ENCODE data around the gene SLC43A2. TPM values are rescaled to one million over a fixed set of nuclear protein-coding genes. Genes with fewer than 3 reads are reported as not detected.

SLC43A2 gene
- total and polyA plus RNA-seq, 2 of the 13 experiments (the other 11 are each of a cell fraction or from before 2014, with no cell fraction given) = 7.3 to 20.0 TPM

DNA sequence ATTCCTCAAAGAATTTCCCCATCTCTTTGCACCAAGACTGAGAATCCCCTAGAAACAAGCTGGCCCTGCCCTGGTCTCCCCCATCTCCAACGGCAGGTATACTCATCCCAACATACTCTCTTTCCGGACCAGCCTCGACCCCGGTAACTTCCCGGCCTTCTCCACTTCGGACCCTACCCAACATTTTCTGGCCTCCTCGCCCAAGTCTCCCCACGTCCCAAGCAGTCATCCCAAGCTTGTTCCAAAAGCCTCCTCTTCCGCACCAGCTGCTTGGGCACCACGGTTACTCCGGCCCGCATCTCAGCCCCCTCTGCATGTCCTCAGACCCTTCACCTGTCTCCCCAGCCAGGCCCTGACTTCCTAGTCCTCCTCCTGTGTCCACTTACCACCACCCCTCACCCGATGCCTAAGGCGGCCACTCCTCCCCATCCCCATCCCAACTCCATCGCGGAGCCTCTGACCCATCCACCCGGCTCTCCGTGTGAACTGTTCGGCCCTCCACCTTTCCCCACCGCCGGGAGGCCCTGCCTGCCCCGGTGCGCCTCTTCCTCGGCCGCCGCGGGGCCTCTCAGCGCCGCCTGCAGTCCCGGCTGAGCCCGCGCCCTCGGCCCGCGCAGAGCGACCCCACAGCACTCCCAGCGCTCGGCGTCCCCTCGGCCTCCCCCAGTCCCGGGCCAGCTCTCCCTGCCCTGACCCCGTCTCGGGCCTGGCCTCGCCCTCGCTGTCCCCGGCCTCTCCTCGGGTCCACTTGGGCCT lies 67.0 kb downstream of the SLC43A2 start (continued):
- TF ChIP-seq, protein P1, sequence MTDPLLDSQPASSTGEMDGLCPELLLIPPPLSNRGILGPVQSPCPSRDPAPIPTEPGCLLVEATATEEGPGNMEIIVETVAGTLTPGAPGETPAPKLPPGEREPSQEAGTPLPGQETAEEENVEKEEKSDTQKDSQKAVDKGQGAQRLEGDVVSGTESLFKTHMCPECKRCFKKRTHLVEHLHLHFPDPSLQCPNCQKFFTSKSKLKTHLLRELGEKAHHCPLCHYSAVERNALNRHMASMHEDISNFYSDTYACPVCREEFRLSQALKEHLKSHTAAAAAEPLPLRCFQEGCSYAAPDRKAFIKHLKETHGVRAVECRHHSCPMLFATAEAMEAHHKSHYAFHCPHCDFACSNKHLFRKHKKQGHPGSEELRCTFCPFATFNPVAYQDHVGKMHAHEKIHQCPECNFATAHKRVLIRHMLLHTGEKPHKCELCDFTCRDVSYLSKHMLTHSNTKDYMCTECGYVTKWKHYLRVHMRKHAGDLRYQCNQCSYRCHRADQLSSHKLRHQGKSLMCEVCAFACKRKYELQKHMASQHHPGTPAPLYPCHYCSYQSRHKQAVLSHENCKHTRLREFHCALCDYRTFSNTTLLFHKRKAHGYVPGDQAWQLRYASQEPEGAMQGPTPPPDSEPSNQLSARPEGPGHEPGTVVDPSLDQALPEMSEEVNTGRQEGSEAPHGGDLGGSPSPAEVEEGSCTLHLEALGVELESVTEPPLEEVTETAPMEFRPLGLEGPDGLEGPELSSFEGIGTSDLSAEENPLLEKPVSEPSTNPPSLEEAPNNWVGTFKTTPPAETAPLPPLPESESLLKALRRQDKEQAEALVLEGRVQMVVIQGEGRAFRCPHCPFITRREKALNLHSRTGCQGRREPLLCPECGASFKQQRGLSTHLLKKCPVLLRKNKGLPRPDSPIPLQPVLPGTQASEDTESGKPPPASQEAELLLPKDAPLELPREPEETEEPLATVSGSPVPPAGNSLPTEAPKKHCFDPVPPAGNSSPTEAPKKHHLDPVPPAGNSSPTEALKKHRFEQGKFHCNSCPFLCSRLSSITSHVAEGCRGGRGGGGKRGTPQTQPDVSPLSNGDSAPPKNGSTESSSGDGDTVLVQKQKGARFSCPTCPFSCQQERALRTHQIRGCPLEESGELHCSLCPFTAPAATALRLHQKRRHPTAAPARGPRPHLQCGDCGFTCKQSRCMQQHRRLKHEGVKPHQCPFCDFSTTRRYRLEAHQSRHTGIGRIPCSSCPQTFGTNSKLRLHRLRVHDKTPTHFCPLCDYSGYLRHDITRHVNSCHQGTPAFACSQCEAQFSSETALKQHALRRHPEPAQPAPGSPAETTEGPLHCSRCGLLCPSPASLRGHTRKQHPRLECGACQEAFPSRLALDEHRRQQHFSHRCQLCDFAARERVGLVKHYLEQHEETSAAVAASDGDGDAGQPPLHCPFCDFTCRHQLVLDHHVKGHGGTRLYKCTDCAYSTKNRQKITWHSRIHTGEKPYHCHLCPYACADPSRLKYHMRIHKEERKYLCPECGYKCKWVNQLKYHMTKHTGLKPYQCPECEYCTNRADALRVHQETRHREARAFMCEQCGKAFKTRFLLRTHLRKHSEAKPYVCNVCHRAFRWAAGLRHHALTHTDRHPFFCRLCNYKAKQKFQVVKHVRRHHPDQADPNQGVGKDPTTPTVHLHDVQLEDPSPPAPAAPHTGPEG (CRISPR knock-in tag; IDR thresholded peaks at IDR 0.05) = peak; percentile 61; the same call in 1 of the 2 replicates
- TF ChIP-seq ZBTB7B (CRISPR knock-in tag; IDR thresholded peaks at IDR 0.05) (peak; percentile 23; the same call in 1 of the 2 replicates), YEATS4 (CRISPR knock-in tag; IDR thresholded peaks at IDR 0.05; ENCODE audit: borderline replicate concordance) (no peak; the same call in 1 of the 2 replicates), PATZ1 (CRISPR knock-in tag; IDR thresholded peaks at IDR 0.05) (0 out of 2 replicates have a peak, but pooled peaks have one; percentile 4), ZBTB1 (CRISPR knock-in tag; IDR thresholded peaks at IDR 0.05; ENCODE audit: borderline replicate concordance) (no peak), NR2F1 (CRISPR knock-in tag; IDR thresholded peaks at IDR 0.05) (no peak), NFATC3 (CRISPR knock-in tag; IDR thresholded peaks at IDR 0.05) (no peak), ATF3 (CRISPR knock-in tag; IDR thresholded peaks at IDR 0.05) (no peak; the same call in 1 of the 2 replicates), SAP130 (CRISPR knock-in tag; IDR thresholded peaks at IDR 0.05; ENCODE audit: low read depth) (peak; percentile 61), ARNT2 (CRISPR knock-in tag; IDR thresholded peaks at IDR 0.05; ENCODE audit: low read depth) (peak; percentile 66; the same call in 1 of the 2 replicates), ISL2 (CRISPR knock-in tag; IDR thresholded peaks at IDR 0.05) (no peak), FOXC1 (CRISPR knock-in tag; IDR thresholded peaks at IDR 0.05; ENCODE audit: borderline replicate concordance) (peak; percentile 21; the same call in 1 of the 2 replicates), ZNF547 (CRISPR knock-in tag; IDR thresholded peaks at IDR 0.05) (0 out of 2 replicates have a peak, but pooled peaks have one; percentile 17)
- TF ChIP-seq, protein P2, sequence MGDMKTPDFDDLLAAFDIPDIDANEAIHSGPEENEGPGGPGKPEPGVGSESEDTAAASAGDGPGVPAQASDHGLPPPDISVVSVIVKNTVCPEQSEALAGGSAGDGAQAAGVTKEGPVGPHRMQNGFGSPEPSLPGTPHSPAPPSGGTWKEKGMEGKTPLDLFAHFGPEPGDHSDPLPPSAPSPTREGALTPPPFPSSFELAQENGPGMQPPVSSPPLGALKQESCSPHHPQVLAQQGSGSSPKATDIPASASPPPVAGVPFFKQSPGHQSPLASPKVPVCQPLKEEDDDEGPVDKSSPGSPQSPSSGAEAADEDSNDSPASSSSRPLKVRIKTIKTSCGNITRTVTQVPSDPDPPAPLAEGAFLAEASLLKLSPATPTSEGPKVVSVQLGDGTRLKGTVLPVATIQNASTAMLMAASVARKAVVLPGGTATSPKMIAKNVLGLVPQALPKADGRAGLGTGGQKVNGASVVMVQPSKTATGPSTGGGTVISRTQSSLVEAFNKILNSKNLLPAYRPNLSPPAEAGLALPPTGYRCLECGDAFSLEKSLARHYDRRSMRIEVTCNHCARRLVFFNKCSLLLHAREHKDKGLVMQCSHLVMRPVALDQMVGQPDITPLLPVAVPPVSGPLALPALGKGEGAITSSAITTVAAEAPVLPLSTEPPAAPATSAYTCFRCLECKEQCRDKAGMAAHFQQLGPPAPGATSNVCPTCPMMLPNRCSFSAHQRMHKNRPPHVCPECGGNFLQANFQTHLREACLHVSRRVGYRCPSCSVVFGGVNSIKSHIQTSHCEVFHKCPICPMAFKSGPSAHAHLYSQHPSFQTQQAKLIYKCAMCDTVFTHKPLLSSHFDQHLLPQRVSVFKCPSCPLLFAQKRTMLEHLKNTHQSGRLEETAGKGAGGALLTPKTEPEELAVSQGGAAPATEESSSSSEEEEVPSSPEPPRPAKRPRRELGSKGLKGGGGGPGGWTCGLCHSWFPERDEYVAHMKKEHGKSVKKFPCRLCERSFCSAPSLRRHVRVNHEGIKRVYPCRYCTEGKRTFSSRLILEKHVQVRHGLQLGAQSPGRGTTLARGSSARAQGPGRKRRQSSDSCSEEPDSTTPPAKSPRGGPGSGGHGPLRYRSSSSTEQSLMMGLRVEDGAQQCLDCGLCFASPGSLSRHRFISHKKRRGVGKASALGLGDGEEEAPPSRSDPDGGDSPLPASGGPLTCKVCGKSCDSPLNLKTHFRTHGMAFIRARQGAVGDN (CRISPR knock-in tag; IDR thresholded peaks at IDR 0.05) = peak; percentile 64
- TF ChIP-seq, protein P3, sequence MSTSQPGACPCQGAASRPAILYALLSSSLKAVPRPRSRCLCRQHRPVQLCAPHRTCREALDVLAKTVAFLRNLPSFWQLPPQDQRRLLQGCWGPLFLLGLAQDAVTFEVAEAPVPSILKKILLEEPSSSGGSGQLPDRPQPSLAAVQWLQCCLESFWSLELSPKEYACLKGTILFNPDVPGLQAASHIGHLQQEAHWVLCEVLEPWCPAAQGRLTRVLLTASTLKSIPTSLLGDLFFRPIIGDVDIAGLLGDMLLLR (CRISPR knock-in tag; IDR thresholded peaks at IDR 0.05) = 0 out of 2 replicates have a peak, but pooled peaks have one; percentile 56

Measured in HepG2 (cell line).